Prostate gland (tissue), 2 donors: ENCODE data around the gene GNPAT. TPM values are rescaled to one million over a fixed set of nuclear protein-coding genes. Genes with fewer than 3 reads are reported as not detected.

Experiments used
- DNase-seq: peaks from one replicate; pipeline ENCODE4 v3.0.0-alpha.2; 2019; ENCODE audit warnings: low spot score
- H3K27ac ChIP-seq, 2 donors: fragments of 200-600 bp; sonication (generic); 2 replicates each; pipeline ENCODE4 v1.5.1; 2017 to 2019
- H3K27me3 ChIP-seq: fragments of 200-600 bp; sonication (generic); replicated peaks from 2 replicates; pipeline ENCODE4 v1.5.1; 2019; ENCODE audit not compliant: insufficient read depth
- H3K36me3 ChIP-seq, 2 donors: fragments of 200-600 bp; sonication (generic); 1 replicate in 1 of 2; 2 replicates in 1 of 2; pipeline versions ENCODE4 v1.5.1 to v1.8.1; 2017 to 2019
- H3K4me1 ChIP-seq: fragments of 200-600 bp; sonication (generic); replicated peaks from 2 replicates; pipeline ENCODE4 v1.5.1; 2019
- H3K4me3 ChIP-seq, 2 donors: fragments of 200-600 bp; sonication (generic); 2 replicates each; pipeline ENCODE4 v1.5.1; 2017 to 2019
- H3K9me3 ChIP-seq: fragments of 200-600 bp; sonication (generic); 2 replicates; pipeline ENCODE4 v1.5.1; 2017
- CTCF ChIP-seq, 4 experiments: fragments of 200-600 bp in 2 of 4; fragments of 450-650 bp in 2 of 4; sonication (generic) in 2 of 4; IDR thresholded peaks; 1 replicate in 3 of 4; 2 replicates in 1 of 4; pipeline ENCODE4 v1.5.1; 2016 to 2019; ENCODE audit warnings: antibody characterized with exemption in 4 of 4, mild to moderate bottlenecking in 2 of 4, moderate library complexity in 2 of 4
- POLR2A ChIP-seq: fragments of 450-650 bp; IDR thresholded peaks from one replicate; pipeline ENCODE4 v1.6.1; 2016; ENCODE audit warnings: antibody characterized with exemption, mild to moderate bottlenecking
- POLR2AphosphoS5 ChIP-seq: sonication (generic); formaldehyde crosslinking; IDR thresholded peaks from one replicate; pipeline ENCODE4 v1.6.1; 2017; ENCODE audit warnings: antibody characterized with exemption
- WGBS: methylation state at CpG from one replicate; pipeline ENCODE4 v1.1.5; 2018; 5-methylcytosine and 5-hydroxymethylcytosine counted together
- intact Hi-C: fragments of 100-400 bp; cut with DNase I; formaldehyde crosslinking; loops from one replicate; pipeline ENCODE4 v1.14.2; 2022
- total RNA-seq, 2 donors: library from RNA; depleted of rRNA; stranded (reverse); fragments of >200 nt; gene quantifications; one replicate each; pipeline ENCODE4 v1.1.0, GENCODE V29; 2016

GNPAT gene
- total RNA-seq, 2 donors from 2014 or later: 40.6 to 45.2 TPM

GRCh38 chr1:231286603-231287002 is 45.6 kb downstream of the GNPAT start:
- TF ChIP-seq CTCF (IDR thresholded peaks at IDR 0.05) (no peak), POLR2A (no peak), POLR2AphosphoS5 (no peak)
- WGBS: 97% methylated on average over 6 of the region's 6 CpGs
- intact Hi-C loops: no loop called here

GRCh38 chr1:231295938-231296337 is 54.9 kb downstream of the GNPAT start:
- no peaks in the 10 kb centered on the region for H3K9me3 ChIP-seq
- H3K36me3 ChIP-seq: no peaks in the 10 kb centered on the region
- H3K27me3 ChIP-seq: no peaks in the 10 kb centered on the region
- intact Hi-C loops: no loop called here
- no peak for DNase-seq
- H3K27ac ChIP-seq: no peak overlapping the region
- H3K4me3 ChIP-seq: no peak overlapping the region
- no peak for TF ChIP-seq CTCF (IDR thresholded peaks at IDR 0.05)
- TF ChIP-seq POLR2AphosphoS5: no peak
- TF ChIP-seq POLR2A: no peak
- no peaks in the 10 kb centered on the region for H3K4me1 ChIP-seq
- 95% methylated on average over 4 of the region's 4 CpGs for WGBS

More at GRCh38 chr1:231286603-231287002, 45.6 kb downstream of the GNPAT start:
- Histone ChIP-seq H3K36me3 (no peaks in the 10 kb centered on the region), H3K4me1 (no peaks in the 10 kb centered on the region), H3K27me3 (no peaks in the 10 kb centered on the region), H3K9me3 (no peaks in the 10 kb centered on the region), H3K27ac (no peak overlapping the region), H3K4me3 (no peak overlapping the region)
- DNase-seq: no peak

- 95% methylated on average over 3 of the region's 3 CpGs for WGBS
- intact Hi-C loops: no loop called here
- Histone ChIP-seq H3K4me1 (no peaks in the 10 kb centered on the region), H3K4me3 (no peak overlapping the region), H3K9me3 (no peaks in the 10 kb centered on the region), H3K27ac (no peak overlapping the region), H3K27me3 (no peaks in the 10 kb centered on the region), H3K36me3 (no peaks in the 10 kb centered on the region)
- no peak for DNase-seq
- no peak for TF ChIP-seq POLR2AphosphoS5
- TF ChIP-seq CTCF (IDR thresholded peaks at IDR 0.05): no peak
- no peak for TF ChIP-seq POLR2A
Observed at GRCh38 chr1:231301990-231302389, 61.0 kb downstream of the GNPAT start.

GRCh38 chr1:231310391-231310934 is 69.5 kb downstream of the GNPAT start:
- no peaks in the 10 kb centered on the region for H3K36me3 ChIP-seq
- DNase-seq: no peak
- H3K4me1 ChIP-seq: no peaks in the 10 kb centered on the region
- no peak for TF ChIP-seq POLR2AphosphoS5
- no peak for TF ChIP-seq CTCF (IDR thresholded peaks at IDR 0.05)
- no peak for TF ChIP-seq POLR2A
- H3K27me3 ChIP-seq: no peaks in the 10 kb centered on the region
- intact Hi-C loops: no loop called here
- no peak overlapping the region for H3K27ac ChIP-seq
- 93% methylated on average over 10 of the region's 10 CpGs for WGBS
- no peak overlapping the region for H3K4me3 ChIP-seq
- H3K9me3 ChIP-seq: no peaks in the 10 kb centered on the region

GRCh38 chr1:231311720-231312431 is 70.9 kb downstream of the GNPAT start:
- no peak for DNase-seq
- no peak overlapping the region for H3K27ac ChIP-seq

More at GRCh38 chr1:231311720-231312431, 70.9 kb downstream of the GNPAT start:
- no peaks in the 10 kb centered on the region for H3K9me3 ChIP-seq
- H3K36me3 ChIP-seq: no peaks in the 10 kb centered on the region
- no peak overlapping the region for H3K4me3 ChIP-seq
- no peaks in the 10 kb centered on the region for H3K27me3 ChIP-seq
- TF ChIP-seq POLR2AphosphoS5: no peak
- TF ChIP-seq CTCF (IDR thresholded peaks at IDR 0.05): no peak
- no peak for TF ChIP-seq POLR2A
- H3K4me1 ChIP-seq: no peaks in the 10 kb centered on the region
- WGBS: 82% methylated on average over 8 of the region's 8 CpGs
- intact Hi-C loops: no loop called here
